PC-3 (cell line): ENCODE results near the gene NPAS4. TPM values are rescaled to one million over a fixed set of nuclear protein-coding genes. Genes with fewer than 3 reads are reported as not detected.

Source experiments
- ATAC-seq: fragments of 200-7000 bp; cut with Tn5 transposase; 2 replicates; pipeline ENCODE4 v1.9.1; 2020; ENCODE audit warnings: mild to moderate bottlenecking, moderate library complexity
- BruUV-seq: library from RNA; stranded (reverse); fragments of 400-500 nt; replicated peaks from 2 replicates; lab custom pipeline; 2021; lab: Mats Ljungman, UMichigan
- CTCF ChIA-PET: fragments of 300-600 bp; sonication (Branson Sonifier 250); formaldehyde crosslinking; loops from one replicate; lab custom pipeline; 2022; ENCODE audit warnings: antibody characterized with exemption; lab: Charles Lee
- POLR2A ChIA-PET: fragments of 300-600 bp; sonication (Branson Sonifier 250); formaldehyde crosslinking; loops from one replicate; lab custom pipeline; 2022; ENCODE audit warnings: antibody characterized with exemption; ENCODE audit not compliant: unreplicated experiment; lab: Charles Lee
- DNase-seq: peaks from one replicate; pipeline ENCODE4 v3.0.0-alpha.2; 2015
- H2AFZ ChIP-seq: fragments of 300-600 bp; sonication (generic); 2 replicates; pipeline ENCODE4 v1.6.0; 2016; ENCODE audit warnings: antibody characterized with exemption, low read length
- H3F3A ChIP-seq: fragments of 300-600 bp; sonication (generic); one replicate; pipeline ENCODE4 v1.6.0; 2017; ENCODE audit warnings: antibody characterized with exemption, low read length, control low read depth, mild to moderate bottlenecking; ENCODE audit not compliant: unreplicated experiment
- H3K27ac ChIP-seq: fragments of 300-600 bp; sonication (generic); 2 replicates; pipeline ENCODE4 v1.5.1; 2016; ENCODE audit warnings: mild to moderate bottlenecking, low read length
- H3K27me3 ChIP-seq: fragments of 300-600 bp; sonication (generic); 2 replicates; pipeline ENCODE4 v1.6.1; 2016; ENCODE audit warnings: low read length, mixed read lengths
- H3K36me3 ChIP-seq: fragments of 300-600 bp; sonication (generic); 2 replicates; pipeline ENCODE4 v1.6.1; 2016; ENCODE audit warnings: low read depth, mixed run types, low read length, mixed read lengths
- H3K4me1 ChIP-seq: fragments of 300-600 bp; sonication (generic); 2 replicates; pipeline ENCODE4 v1.5.1; 2016; ENCODE audit warnings: low read length; ENCODE audit not compliant: insufficient read depth
- H3K4me2 ChIP-seq: fragments of 300-600 bp; sonication (generic); 2 replicates; pipeline ENCODE4 v1.6.0; 2016; ENCODE audit warnings: low read length
- H3K4me3 ChIP-seq: fragments of 300-600 bp; sonication (generic); 2 replicates; pipeline ENCODE4 v1.5.1; 2016; ENCODE audit warnings: mild to moderate bottlenecking, low read length, mixed read lengths
- H3K79me2 ChIP-seq: fragments of 300-600 bp; sonication (generic); 2 replicates; pipeline ENCODE4 v1.6.1; 2017; ENCODE audit warnings: low read length, mixed read lengths
- H3K9ac ChIP-seq: fragments of 300-600 bp; sonication (generic); 2 replicates; pipeline ENCODE4 v1.6.0; 2016; ENCODE audit warnings: mild to moderate bottlenecking, low read length
- H3K9me2 ChIP-seq: fragments of 300-600 bp; sonication (generic); replicated peaks from 2 replicates; pipeline ENCODE4 v1.6.1; 2016; ENCODE audit warnings: mixed run types, low read length, mixed read lengths
- H3K9me3 ChIP-seq: fragments of 300-600 bp; sonication (generic); 2 replicates; pipeline ENCODE4 v1.6.1; 2016; ENCODE audit warnings: low read length, mixed read lengths
- H4K20me1 ChIP-seq: fragments of 300-600 bp; sonication (generic); 2 replicates; pipeline ENCODE4 v1.6.1; 2016; ENCODE audit warnings: low read length, mixed read lengths
- EZH2 ChIP-seq: fragments of 300-600 bp; sonication (generic); IDR thresholded peaks from one replicate; pipeline ENCODE4 v1.6.1; 2017; ENCODE audit warnings: antibody characterized with exemption, mild to moderate bottlenecking, low read length; ENCODE audit not compliant: unreplicated experiment
- EZH2phosphoT487 ChIP-seq: fragments of 300-600 bp; sonication (generic); IDR thresholded peaks from 2 replicates; pipeline ENCODE4 v1.6.1; 2018; ENCODE audit warnings: mild to moderate bottlenecking, antibody characterized with exemption, low read length, borderline replicate concordance
- intact Hi-C: fragments of 100-400 bp; cut with micrococcal nuclease; formaldehyde crosslinking; loops from 2 replicates; pipeline ENCODE4 v1.9.0; 2023
- total RNA-seq: library from RNA; depleted of rRNA; stranded (reverse); fragments of >200 nt; gene quantifications from 2 replicates; pipeline ENCODE4 v1.2.3, GENCODE V29; 2014
- TF ChIP-seq, protein P1 (sequence below): fragments of 300-600 bp; sonication (generic); conservative IDR thresholded peaks from 2 replicates; pipeline ENCODE4 v1.5.1; 2017; ENCODE audit warnings: antibody characterized with exemption, low read depth, mild to moderate bottlenecking, low read length

The NPAS4 gene
- total RNA-seq, 1 experiment from 2014 or later, result not detected

DNA sequence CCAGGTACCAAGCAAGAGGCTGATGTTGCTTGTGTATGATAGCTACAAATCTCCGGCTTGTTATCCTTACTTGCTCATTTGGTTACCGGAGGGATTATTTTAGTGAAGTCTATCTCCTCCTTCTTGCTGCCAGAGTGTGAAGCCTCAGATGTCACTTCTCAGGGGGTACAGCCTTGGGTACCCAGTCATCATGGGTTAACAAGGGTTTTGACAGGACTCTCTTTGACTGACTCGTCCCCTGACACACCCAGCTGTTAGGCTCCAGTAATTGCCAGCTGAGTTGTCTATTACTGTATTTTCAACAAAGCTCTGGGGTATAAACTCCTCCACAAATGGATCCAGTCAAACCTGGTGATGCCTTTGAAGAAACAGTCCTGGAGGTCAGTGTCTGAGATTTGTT, 34.0 kb downstream of the NPAS4 start:
- H3K4me1 ChIP-seq, result peaks cover 17% of the 10 kb centered on the region
- DNase-seq (no peak), ATAC-seq (peak; percentile 9; the same call in 1 of the 2 replicates)
- ChIA-PET POLR2A (interaction anchor here (1.0 kb wide), 1 partner anchor 16 kb away, joined by 6 read pairs; the partner anchor contains the start of gene MRPL11), CTCF (interaction anchor here (1.1 kb wide), 1 partner anchor 16 kb away, joined by 3 read pairs; the partner anchor contains the start of gene MRPL11)
- H3K27me3 ChIP-seq, result no peaks in the 10 kb centered on the region
- peak overlapping the region; percentile 53 for H3K4me2 ChIP-seq
- H3K9ac ChIP-seq, result no peak overlapping the region
- H3K9me3 ChIP-seq, result no peaks in the 10 kb centered on the region
- H2AFZ ChIP-seq, result no peak overlapping the region
- no peaks in the 10 kb centered on the region for H4K20me1 ChIP-seq
- peak overlapping the region; percentile 11; the same call in 1 of the 2 replicates for H3K4me3 ChIP-seq
- TF ChIP-seq, protein P1, sequence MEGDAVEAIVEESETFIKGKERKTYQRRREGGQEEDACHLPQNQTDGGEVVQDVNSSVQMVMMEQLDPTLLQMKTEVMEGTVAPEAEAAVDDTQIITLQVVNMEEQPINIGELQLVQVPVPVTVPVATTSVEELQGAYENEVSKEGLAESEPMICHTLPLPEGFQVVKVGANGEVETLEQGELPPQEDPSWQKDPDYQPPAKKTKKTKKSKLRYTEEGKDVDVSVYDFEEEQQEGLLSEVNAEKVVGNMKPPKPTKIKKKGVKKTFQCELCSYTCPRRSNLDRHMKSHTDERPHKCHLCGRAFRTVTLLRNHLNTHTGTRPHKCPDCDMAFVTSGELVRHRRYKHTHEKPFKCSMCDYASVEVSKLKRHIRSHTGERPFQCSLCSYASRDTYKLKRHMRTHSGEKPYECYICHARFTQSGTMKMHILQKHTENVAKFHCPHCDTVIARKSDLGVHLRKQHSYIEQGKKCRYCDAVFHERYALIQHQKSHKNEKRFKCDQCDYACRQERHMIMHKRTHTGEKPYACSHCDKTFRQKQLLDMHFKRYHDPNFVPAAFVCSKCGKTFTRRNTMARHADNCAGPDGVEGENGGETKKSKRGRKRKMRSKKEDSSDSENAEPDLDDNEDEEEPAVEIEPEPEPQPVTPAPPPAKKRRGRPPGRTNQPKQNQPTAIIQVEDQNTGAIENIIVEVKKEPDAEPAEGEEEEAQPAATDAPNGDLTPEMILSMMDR, result no peak
- TF ChIP-seq EZH2phosphoT487, result no peak
- TF ChIP-seq EZH2, result no peak
- BruUV-seq, result no TSS peak
- no peaks in the 10 kb centered on the region for H3K9me2 ChIP-seq
- H3K79me2 ChIP-seq, result no peaks in the 10 kb centered on the region
- intact Hi-C loops, result no loop called here
- H3K27ac ChIP-seq, result peak overlapping the region; percentile 75
- peaks cover 5% of the 10 kb centered on the region for H3F3A ChIP-seq
- no peaks in the 10 kb centered on the region for H3K36me3 ChIP-seq

DNA sequence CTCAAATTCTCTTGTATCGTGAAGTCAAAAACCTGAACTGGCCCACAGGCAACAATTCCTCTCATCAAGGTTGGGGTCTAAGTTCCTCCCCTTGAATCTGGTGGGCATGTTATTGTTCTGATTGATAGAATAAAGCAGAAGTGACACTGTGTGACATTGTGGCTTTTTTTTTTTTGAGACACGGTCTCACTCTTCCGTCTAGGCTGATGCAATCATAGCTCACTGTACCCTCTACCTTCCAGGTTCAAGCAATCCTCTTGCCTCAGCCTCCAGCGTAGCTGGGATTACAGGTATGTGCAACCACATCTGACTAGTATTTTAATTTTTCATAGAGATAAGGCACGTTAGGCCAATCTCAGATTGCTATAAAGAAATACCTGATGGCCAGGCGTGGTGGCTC, 37.0 kb downstream of the NPAS4 start:
- H3K4me1 ChIP-seq, result peaks cover 19% of the 10 kb centered on the region
- H3K9me3 ChIP-seq, result no peaks in the 10 kb centered on the region
- BruUV-seq, result no TSS peak
- intact Hi-C loops, result no loop called here
- H3F3A ChIP-seq, result peaks cover 5% of the 10 kb centered on the region
- TF ChIP-seq, protein P1, result no peak
- TF ChIP-seq EZH2phosphoT487 (no peak), EZH2 (no peak)
- H3K9ac ChIP-seq, result no peak overlapping the region
- ATAC-seq (no peak), DNase-seq (no peak)
- no peak overlapping the region for H3K4me2 ChIP-seq
- no peak overlapping the region for H3K4me3 ChIP-seq
- ChIA-PET POLR2A (no interaction called here), CTCF (interaction anchor here (0.6 kb wide), 1 partner anchor 10 kb away, joined by 3 read pairs; no protein-coding TSS in a partner anchor)
- H3K27me3 ChIP-seq, result no peaks in the 10 kb centered on the region
- H3K9me2 ChIP-seq, result no peaks in the 10 kb centered on the region
- no peaks in the 10 kb centered on the region for H3K36me3 ChIP-seq
- no peak overlapping the region for H3K27ac ChIP-seq
- H2AFZ ChIP-seq, result no peak overlapping the region
- H3K79me2 ChIP-seq, result no peaks in the 10 kb centered on the region
- no peaks in the 10 kb centered on the region for H4K20me1 ChIP-seq

DNA sequence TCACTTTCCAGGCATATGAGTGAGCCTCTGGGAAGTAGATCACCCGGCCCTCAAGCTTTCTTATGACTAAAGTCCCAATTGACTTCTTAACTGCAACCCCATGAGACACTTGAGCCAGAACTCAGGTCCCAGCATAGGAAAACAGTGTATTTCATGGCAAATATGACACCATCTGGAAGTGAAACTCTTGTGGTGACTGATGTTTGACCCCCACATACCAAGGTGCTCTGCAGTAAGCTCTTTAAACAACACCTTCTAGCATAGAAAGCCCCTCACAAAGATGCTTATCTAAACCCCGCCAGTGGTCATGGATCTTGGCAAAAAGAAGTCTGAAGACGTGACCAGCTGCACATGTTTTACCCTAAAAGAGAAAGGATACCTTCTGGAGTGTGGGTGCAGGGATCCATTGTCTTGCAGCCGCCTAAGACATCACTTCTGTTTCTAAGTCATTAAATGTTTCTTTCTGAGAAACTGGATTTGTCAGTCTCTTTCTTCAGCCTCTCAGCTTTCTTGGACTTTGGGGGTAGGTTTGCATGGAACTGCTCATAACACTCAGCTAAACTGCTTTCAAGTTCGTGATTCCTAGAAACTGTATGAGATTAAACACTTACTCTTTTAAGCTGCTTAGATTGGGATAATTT, 38.4 kb downstream of the NPAS4 start:
- Histone ChIP-seq H3K9ac (no peak overlapping the region), H3K4me3 (no peak overlapping the region), H3K4me2 (no peak overlapping the region), H3K9me3 (no peaks in the 10 kb centered on the region), H3K36me3 (no peaks in the 10 kb centered on the region), H3K9me2 (no peaks in the 10 kb centered on the region), H3K4me1 (peaks cover 15% of the 10 kb centered on the region), H3K27ac (no peak overlapping the region), H3F3A (no peaks in the 10 kb centered on the region), H4K20me1 (no peaks in the 10 kb centered on the region), H3K79me2 (no peaks in the 10 kb centered on the region), H3K27me3 (no peaks in the 10 kb centered on the region), H2AFZ (no peak overlapping the region)
- no peak for TF ChIP-seq EZH2phosphoT487
- TF ChIP-seq, protein P1, result no peak
- TF ChIP-seq EZH2, result no peak
- BruUV-seq, result no TSS peak
- POLR2A ChIA-PET, result no interaction called here
- intact Hi-C loops, result no loop called here
- DNase-seq, result no peak
- ATAC-seq, result no peak
- CTCF ChIA-PET, result no interaction called here
